ENCODE data around the gene TMEM120B. TPM values are rescaled to one million over a fixed set of nuclear protein-coding genes. Genes with fewer than 3 reads are reported as not detected.

TMEM120B gene
- total and polyA plus RNA-seq, 2 of the 13 experiments (the other 11 are each of a cell fraction or from before 2014, with no cell fraction given), result 7.1 to 12.9 TPM

GRCh38 chr12:121796855-121797751 lies 84.6 kb downstream of the TMEM120B start (continued):
- peak; percentile 94 for TF ChIP-seq ZNF770 (CRISPR knock-in tag; IDR thresholded peaks at IDR 0.05)
- no peak for TF ChIP-seq ASH2L (IDR thresholded peaks at IDR 0.05; ENCODE audit: insufficient read length, low read depth, low read length)
- no peak for TF ChIP-seq MTF1 (CRISPR knock-in tag; IDR thresholded peaks at IDR 0.05)
- no peak for TF ChIP-seq DMTF1 (CRISPR knock-in tag; IDR thresholded peaks at IDR 0.05)
- TF ChIP-seq ZNF468 (CRISPR knock-in tag; IDR thresholded peaks at IDR 0.05), result no peak
- no peak for TF ChIP-seq ZNF260 (CRISPR knock-in tag; IDR thresholded peaks at IDR 0.05; ENCODE audit: borderline replicate concordance, low read depth)
- no peak; the same call in 1 of the 2 replicates for TF ChIP-seq ZNF431 (CRISPR knock-in tag; IDR thresholded peaks at IDR 0.05; ENCODE audit: borderline replicate concordance, low read depth)
- no peak for TF ChIP-seq TCF12 (IDR thresholded peaks at IDR 0.05)
- peak; percentile 60; the same call in 1 of the 2 replicates for TF ChIP-seq TCF12 (CRISPR knock-in tag; IDR thresholded peaks at IDR 0.05)
- 0 out of 2 replicates have a peak, but pooled peaks have one; percentile 20 for TF ChIP-seq RFX5 (IDR thresholded peaks at IDR 0.05; ENCODE audit: low read depth, low read length)
- peak; percentile 35; the same call in 1 of the 2 replicates for TF ChIP-seq MIER2 (CRISPR knock-in tag; IDR thresholded peaks at IDR 0.05)
- TF ChIP-seq ZFP62 (CRISPR knock-in tag; IDR thresholded peaks at IDR 0.05), result no peak
- no peak for TF ChIP-seq ZNF512 (CRISPR knock-in tag; IDR thresholded peaks at IDR 0.05)
- TF ChIP-seq ZNF660 (CRISPR knock-in tag; IDR thresholded peaks at IDR 0.05; ENCODE audit: borderline replicate concordance, low read depth), result no peak
- peak; percentile 82; the same call in 1 of the 2 replicates for TF ChIP-seq REPIN1 (CRISPR knock-in tag; IDR thresholded peaks at IDR 0.05; ENCODE audit: borderline replicate concordance, low read depth)
- no peak for TF ChIP-seq CREBL2 (CRISPR knock-in tag; IDR thresholded peaks at IDR 0.05; ENCODE audit: borderline replicate concordance)
- peak; percentile 45; the same call in 1 of the 2 replicates for TF ChIP-seq FOXO1 (CRISPR knock-in tag; IDR thresholded peaks at IDR 0.05)
- peak; percentile 68 for TF ChIP-seq NFYC (CRISPR knock-in tag; IDR thresholded peaks at IDR 0.05)
- no peak for TF ChIP-seq ZNF576 (CRISPR knock-in tag; IDR thresholded peaks at IDR 0.05)
- TF ChIP-seq ZFAT (CRISPR knock-in tag; conservative IDR thresholded peaks at IDR 0.05), result no peak
